Tibial artery (tissue), 4 donors: Measurements from ENCODE around the gene RGS17.

Source experiments
- DNase-seq, 2 donors: peaks; one replicate each; pipeline ENCODE4 v3.0.0-alpha.2; 2019
- H3K27ac ChIP-seq, 2 donors: fragments of 200-600 bp; sonication (generic) in 1 of 2; 1 replicate in 1 of 2; 2 replicates in 1 of 2; pipeline ENCODE4 v1.5.1; 2018 to 2019; ENCODE audit warnings: mild to moderate bottlenecking in 1 of 2
- H3K27me3 ChIP-seq, 2 donors: fragments of 200-600 bp; sonication (generic) in 1 of 2; one replicate each; pipeline versions ENCODE4 v1.5.1 to v1.6.0; 2016 to 2019
- H3K36me3 ChIP-seq, 3 donors: fragments of 200-600 bp; sonication (generic) in 2 of 3; one replicate each; pipeline ENCODE4 v1.5.1; 2016 to 2019; ENCODE audit warnings: mild to moderate bottlenecking in 2 of 3
- H3K4me1 ChIP-seq, 4 donors: fragments of 200-600 bp; sonication (generic) in 2 of 4; 1 replicate in 3 of 4; 2 replicates in 1 of 4; pipeline ENCODE4 v1.5.1; 2016 to 2019
- H3K4me3 ChIP-seq, 2 donors: fragments of 200-600 bp; sonication (generic) in 1 of 2; 1 replicate in 1 of 2; 2 replicates in 1 of 2; pipeline ENCODE4 v1.5.1; 2018 to 2019; ENCODE audit warnings: mild to moderate bottlenecking in 2 of 2
- H3K9me3 ChIP-seq, 3 donors: fragments of 200-600 bp; sonication (generic) in 1 of 3; one replicate each; pipeline ENCODE4 v1.5.1; 2016 to 2019
- intact Hi-C: fragments of 100-400 bp; cut with DNase I; formaldehyde crosslinking; loops from one replicate; pipeline ENCODE4 v1.15.0; 2023; ENCODE audit warnings: low total_unique reads
- TF ChIP-seq, protein P1 (sequence below), 2 experiments: fragments of 200-600 bp in 1 of 2; fragments of 450-650 bp in 1 of 2; IDR thresholded peaks; one replicate each; pipeline ENCODE4 v1.5.1; 2017 to 2019; ENCODE audit warnings: antibody characterized with exemption in 2 of 2, mild to moderate bottlenecking in 1 of 2, moderate library complexity in 1 of 2

RGS17 gene

GRCh38 chr6:153087436-153087835, 43.6 kb downstream of the RGS17 start:
- Histone ChIP-seq H3K4me3 (no peak overlapping the region), H3K27ac (no peak overlapping the region), H3K9me3 (no peaks in the 10 kb centered on the region), H3K4me1 (peaks cover 0 to 23% (median 0%) of the 10 kb centered on the region in 4 donors), H3K27me3 (no peaks in the 10 kb centered on the region), H3K36me3 (no peaks in the 10 kb centered on the region)
- intact Hi-C loops, result no loop called here
- TF ChIP-seq, protein P1, sequence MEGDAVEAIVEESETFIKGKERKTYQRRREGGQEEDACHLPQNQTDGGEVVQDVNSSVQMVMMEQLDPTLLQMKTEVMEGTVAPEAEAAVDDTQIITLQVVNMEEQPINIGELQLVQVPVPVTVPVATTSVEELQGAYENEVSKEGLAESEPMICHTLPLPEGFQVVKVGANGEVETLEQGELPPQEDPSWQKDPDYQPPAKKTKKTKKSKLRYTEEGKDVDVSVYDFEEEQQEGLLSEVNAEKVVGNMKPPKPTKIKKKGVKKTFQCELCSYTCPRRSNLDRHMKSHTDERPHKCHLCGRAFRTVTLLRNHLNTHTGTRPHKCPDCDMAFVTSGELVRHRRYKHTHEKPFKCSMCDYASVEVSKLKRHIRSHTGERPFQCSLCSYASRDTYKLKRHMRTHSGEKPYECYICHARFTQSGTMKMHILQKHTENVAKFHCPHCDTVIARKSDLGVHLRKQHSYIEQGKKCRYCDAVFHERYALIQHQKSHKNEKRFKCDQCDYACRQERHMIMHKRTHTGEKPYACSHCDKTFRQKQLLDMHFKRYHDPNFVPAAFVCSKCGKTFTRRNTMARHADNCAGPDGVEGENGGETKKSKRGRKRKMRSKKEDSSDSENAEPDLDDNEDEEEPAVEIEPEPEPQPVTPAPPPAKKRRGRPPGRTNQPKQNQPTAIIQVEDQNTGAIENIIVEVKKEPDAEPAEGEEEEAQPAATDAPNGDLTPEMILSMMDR (IDR thresholded peaks at IDR 0.05), result no peak
- DNase-seq, result no peak

DNA sequence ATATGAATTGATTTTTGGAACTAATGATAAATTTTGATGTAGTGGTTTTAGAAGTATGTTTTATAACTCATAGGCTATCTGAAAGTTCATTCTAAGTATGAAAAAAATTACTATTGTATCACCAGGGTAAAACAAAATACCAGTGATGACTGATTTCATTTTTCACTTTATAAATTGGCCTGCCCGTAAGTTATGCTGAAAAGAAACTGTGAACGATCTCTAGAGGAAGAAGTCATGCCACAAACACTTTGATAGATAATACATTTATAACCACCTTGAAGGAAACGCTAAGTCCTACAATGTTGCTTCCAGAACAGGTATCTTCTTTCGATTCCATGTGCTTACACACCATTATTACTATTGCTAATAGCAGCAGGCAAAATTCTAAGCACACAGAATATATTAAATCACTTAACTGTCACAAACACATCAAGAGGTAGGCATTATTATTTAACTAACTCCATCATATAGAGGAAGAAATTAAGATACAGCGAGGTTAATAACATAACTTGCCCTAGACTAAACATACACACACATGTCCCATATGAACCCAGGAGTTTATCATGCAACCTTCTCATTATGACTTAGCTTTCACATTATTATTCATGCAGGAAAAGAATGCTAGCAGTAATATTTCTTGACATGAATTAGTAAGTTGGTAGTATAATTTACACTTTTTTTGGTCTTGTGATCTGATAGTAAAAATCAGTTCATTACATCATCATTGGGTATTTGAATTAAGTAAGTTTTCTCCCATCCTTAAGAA, 44.7 kb downstream of the RGS17 start:
- Histone ChIP-seq H3K4me3 (no peak overlapping the region), H3K4me1 (peaks cover 0 to 26% (median 0%) of the 10 kb centered on the region in 4 donors), H3K9me3 (no peaks in the 10 kb centered on the region), H3K27ac (no peak overlapping the region), H3K27me3 (no peaks in the 10 kb centered on the region), H3K36me3 (no peaks in the 10 kb centered on the region)
- TF ChIP-seq, protein P1 (IDR thresholded peaks at IDR 0.05), result no peak
- no peak for DNase-seq
- intact Hi-C loops, result no loop called here

- Histone ChIP-seq H3K27me3 (no peaks in the 10 kb centered on the region), H3K4me1 (peaks cover 0 to 22% (median 0%) of the 10 kb centered on the region in 4 donors), H3K27ac (no peak overlapping the region), H3K9me3 (no peaks in the 10 kb centered on the region), H3K4me3 (no peak overlapping the region), H3K36me3 (no peaks in the 10 kb centered on the region)
- intact Hi-C loops, result no loop called here
- no peak for DNase-seq
- TF ChIP-seq, protein P1 (IDR thresholded peaks at IDR 0.05), result no peak
These were observed 45.8 kb downstream of the RGS17 start for GRCh38 chr6:153085239-153085638.

GRCh38 chr6:153084393-153084792, 46.7 kb downstream of the RGS17 start:
- no peak for DNase-seq
- intact Hi-C loops, result no loop called here
- no peaks in the 10 kb centered on the region for H3K9me3 ChIP-seq
- H3K27me3 ChIP-seq, result no peaks in the 10 kb centered on the region
- peaks cover 0 to 20% (median 0%) of the 10 kb centered on the region in 4 donors for H3K4me1 ChIP-seq
- no peaks in the 10 kb centered on the region for H3K36me3 ChIP-seq
- TF ChIP-seq, protein P1 (IDR thresholded peaks at IDR 0.05), result no peak
- no peak overlapping the region for H3K27ac ChIP-seq
- H3K4me3 ChIP-seq, result no peak overlapping the region

DNA sequence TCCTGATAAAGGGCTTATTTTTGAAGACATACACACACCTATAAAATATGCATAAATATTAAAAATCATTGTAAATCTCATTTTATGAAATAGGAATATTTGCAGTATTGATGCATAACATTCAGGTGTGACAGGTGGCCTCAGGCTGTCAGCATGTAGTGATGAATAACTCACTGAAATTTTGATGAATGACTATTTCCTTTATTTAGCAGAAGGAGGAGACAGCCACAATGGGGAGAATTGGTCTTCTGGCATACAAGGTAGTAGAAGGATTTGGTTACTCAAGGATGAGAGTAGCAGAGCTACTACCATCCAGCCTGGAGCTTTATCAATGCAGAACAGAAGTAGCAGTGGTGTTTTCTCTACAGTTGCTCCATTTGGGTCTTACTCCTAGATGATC, 47.2 kb downstream of the RGS17 start:
- TF ChIP-seq, protein P1 (IDR thresholded peaks at IDR 0.05), result no peak

More for the DNA sequence above, 47.2 kb downstream of the RGS17 start:
- no peaks in the 10 kb centered on the region for H3K36me3 ChIP-seq
- H3K9me3 ChIP-seq, result no peaks in the 10 kb centered on the region
- H3K27me3 ChIP-seq, result no peaks in the 10 kb centered on the region
- intact Hi-C loops, result no loop called here
- DNase-seq, result no peak
- peaks cover 0 to 20% (median 0%) of the 10 kb centered on the region in 4 donors for H3K4me1 ChIP-seq
- no peak overlapping the region for H3K27ac ChIP-seq
- H3K4me3 ChIP-seq, result no peak overlapping the region
